NCI-H2171 (cell line): Measurements from ENCODE around the gene STRADA.

Experiments
- DNase-seq: peaks from one replicate; lab custom pipeline; 2025; lab: John Stamatoyannopoulos, UW

The STRADA gene

GRCh38 chr17:63682981-63683380 is 58.6 kb downstream of the STRADA start:
- no peak for DNase-seq

GRCh38 chr17:63682441-63682840 is 59.2 kb downstream of the STRADA start:
- no peak for DNase-seq

GRCh38 chr17:63681530-63681929 is 60.1 kb downstream of the STRADA start:
- DNase-seq: no peak

- DNase-seq: no peak
Measured at GRCh38 chr17:63680700-63681099, 60.9 kb downstream of the STRADA start.

GRCh38 chr17:63679214-63679613 is 62.4 kb downstream of the STRADA start:
- DNase-seq: no peak

- DNase-seq: no peak
Measured at GRCh38 chr17:63676584-63676983, 65.0 kb downstream of the STRADA start.

- no peak for DNase-seq
Measured at GRCh38 chr17:63675607-63676546, 65.7 kb downstream of the STRADA start.

- DNase-seq: no peak
Measured at GRCh38 chr17:63675231-63675606, 66.4 kb downstream of the STRADA start.

- DNase-seq: no peak
Measured at GRCh38 chr17:63672856-63673255, 68.7 kb downstream of the STRADA start.

GRCh38 chr17:63665527-63666214 is 75.9 kb downstream of the STRADA start:
- no peak for DNase-seq

- DNase-seq: no peak
Measured at GRCh38 chr17:63659850-63660249, 81.7 kb downstream of the STRADA start.

GRCh38 chr17:63658366-63658765 is 83.2 kb downstream of the STRADA start:
- DNase-seq: no peak

- no peak for DNase-seq
Measured at GRCh38 chr17:63657786-63658185, 83.8 kb downstream of the STRADA start.

GRCh38 chr17:63653050-63653449 is 88.5 kb downstream of the STRADA start:
- DNase-seq: no peak
